DMS153 treated with DMSO at 0.1 percent for 48 hours (cell line): ENCODE measurements around the gene CAMK2B.
"Not testable (repeated sequence)": the region's sequence is repeated elsewhere in the genome, so short reads cannot be mapped to it uniquely, and the experiment has no call there.

ENCODE experiments used
- DNase-seq: peaks from one replicate; lab custom pipeline; 2025; ENCODE audit not compliant: unreplicated experiment; lab: John Stamatoyannopoulos, UW

Gene CAMK2B

GRCh38 chr7:44173911-44174693 lies 151.3 kb downstream of the CAMK2B start:
- DNase-seq, result no peak

GRCh38 chr7:44172803-44173424 lies 152.5 kb downstream of the CAMK2B start:
- peak; percentile 15 for DNase-seq

- DNase-seq, result no peak
Measured at GRCh38 chr7:44172352-44172751, 153.0 kb downstream of the CAMK2B start.

- DNase-seq, result not testable (repeated sequence)
Measured at GRCh38 chr7:44171901-44172300, 153.5 kb downstream of the CAMK2B start.

- no peak for DNase-seq
Measured at GRCh38 chr7:44167920-44168319, 157.5 kb downstream of the CAMK2B start.
